ENCODE results near the gene GPR78.

- TF ChIP-seq POLR2A (IDR thresholded peaks at IDR 0.05; ENCODE audit: low read depth, low read length) (no peak), SMC3 (IDR thresholded peaks at IDR 0.05; ENCODE audit: low read depth, low read length) (no peak), FOS (IDR thresholded peaks at IDR 0.05; ENCODE audit: low read depth, low read length) (no peak), MAFK (IDR thresholded peaks at IDR 0.05; ENCODE audit: low read depth, low read length) (no peak)
- TF ChIP-seq, protein P1, sequence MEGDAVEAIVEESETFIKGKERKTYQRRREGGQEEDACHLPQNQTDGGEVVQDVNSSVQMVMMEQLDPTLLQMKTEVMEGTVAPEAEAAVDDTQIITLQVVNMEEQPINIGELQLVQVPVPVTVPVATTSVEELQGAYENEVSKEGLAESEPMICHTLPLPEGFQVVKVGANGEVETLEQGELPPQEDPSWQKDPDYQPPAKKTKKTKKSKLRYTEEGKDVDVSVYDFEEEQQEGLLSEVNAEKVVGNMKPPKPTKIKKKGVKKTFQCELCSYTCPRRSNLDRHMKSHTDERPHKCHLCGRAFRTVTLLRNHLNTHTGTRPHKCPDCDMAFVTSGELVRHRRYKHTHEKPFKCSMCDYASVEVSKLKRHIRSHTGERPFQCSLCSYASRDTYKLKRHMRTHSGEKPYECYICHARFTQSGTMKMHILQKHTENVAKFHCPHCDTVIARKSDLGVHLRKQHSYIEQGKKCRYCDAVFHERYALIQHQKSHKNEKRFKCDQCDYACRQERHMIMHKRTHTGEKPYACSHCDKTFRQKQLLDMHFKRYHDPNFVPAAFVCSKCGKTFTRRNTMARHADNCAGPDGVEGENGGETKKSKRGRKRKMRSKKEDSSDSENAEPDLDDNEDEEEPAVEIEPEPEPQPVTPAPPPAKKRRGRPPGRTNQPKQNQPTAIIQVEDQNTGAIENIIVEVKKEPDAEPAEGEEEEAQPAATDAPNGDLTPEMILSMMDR (conservative IDR thresholded peaks at IDR 0.05; ENCODE audit: low read depth, low read length): no peak
Measured at GRCh38 chr4:8599091-8599460, 18.9 kb downstream of the GPR78 start.

Measured in IMR-90 (cell line).